UCSD-AML1 (cell line): ENCODE data around the gene EFHC1.

ENCODE experiments used
- DNase-seq: peaks from one replicate; lab custom pipeline; 2025; ENCODE audit not compliant: unreplicated experiment; lab: John Stamatoyannopoulos, UW

The EFHC1 gene

DNA sequence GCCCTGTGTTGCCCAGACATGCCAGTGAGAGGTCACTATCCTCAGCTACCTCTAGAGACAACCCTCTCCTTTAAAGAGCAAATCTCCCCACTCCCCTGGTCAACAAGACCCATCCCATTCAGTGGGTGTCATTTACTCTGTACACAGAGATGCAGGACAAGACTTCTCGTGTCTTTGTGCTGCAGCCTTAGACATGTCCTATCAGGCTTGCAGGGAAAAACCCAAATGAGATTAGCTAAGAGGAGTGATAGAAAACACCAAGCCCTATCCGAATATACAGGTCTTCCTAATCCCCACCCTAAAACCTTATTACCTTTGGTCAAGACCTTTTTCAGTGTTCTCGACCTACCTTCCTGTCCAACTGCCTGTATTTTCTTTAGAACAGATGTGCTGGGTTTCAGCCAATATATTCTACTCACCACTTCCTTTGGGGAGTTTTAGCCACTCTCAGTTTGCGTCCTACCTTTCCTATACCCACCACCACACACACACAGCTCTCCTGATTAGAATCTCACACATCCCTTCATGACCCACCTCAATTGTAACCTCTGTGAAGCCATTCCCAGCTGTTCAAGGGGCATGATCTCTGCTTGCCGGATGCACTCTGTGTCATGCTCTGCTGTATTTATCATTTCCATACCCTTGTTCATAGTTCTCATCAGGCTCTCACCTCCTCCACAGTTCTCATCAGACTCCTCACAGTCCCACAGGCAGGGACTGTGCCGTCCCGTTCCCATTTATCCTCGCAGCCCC lies 117.0 kb downstream of the EFHC1 start:
- DNase-seq = no peak

DNA sequence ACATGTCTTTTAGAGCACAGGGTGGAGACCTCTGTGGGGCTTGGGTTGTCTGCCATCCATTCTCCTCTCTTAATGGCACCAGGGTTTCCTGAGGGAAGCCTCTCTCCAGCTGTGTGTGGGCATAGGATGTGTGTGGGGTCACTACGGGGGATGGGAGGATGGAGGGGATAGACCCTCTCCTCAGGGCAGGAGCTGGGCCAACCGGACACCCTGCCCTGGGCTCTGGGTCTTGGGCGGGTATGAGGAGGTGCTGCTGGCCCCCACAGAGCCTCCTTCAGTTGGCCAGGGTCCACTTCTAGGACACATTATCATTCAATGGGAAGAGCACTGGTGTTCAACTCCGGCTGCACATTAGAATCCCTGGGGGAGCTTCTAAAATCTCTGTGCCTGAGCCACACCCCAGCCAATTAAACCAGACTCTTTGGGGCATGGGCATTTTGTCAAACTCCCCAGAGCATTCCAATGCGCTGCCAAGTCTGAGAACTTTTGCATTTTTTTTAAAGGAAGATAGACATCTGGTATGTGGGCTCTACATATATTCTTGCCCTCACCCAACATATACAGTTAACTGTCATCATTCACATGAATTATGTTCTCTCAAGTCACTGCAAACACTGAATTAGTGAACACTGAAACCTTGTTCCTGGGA lies 118.2 kb downstream of the EFHC1 start:
- no peak for DNase-seq

DNA sequence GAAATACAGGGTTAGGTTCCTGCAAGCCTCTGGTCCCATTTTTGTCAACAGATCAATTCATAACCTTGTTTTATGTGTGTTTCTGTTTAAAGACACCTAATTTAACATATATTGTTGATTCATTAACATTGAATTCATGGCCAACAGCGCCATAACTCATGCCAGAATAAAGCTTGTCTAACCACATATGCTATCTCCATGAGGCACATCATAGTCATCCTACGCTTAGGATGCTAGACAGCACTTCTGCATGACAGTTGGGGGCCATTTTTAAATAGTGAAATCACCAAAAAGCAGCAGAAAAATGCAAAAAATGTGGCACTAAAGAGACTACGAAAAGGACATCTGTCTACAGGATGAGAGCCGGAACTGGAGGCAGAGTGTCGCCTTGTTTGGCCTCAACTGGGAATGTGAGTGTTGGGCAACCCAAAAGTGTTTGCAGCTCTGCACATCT lies 118.8 kb downstream of the EFHC1 start:
- no peak for DNase-seq

DNA sequence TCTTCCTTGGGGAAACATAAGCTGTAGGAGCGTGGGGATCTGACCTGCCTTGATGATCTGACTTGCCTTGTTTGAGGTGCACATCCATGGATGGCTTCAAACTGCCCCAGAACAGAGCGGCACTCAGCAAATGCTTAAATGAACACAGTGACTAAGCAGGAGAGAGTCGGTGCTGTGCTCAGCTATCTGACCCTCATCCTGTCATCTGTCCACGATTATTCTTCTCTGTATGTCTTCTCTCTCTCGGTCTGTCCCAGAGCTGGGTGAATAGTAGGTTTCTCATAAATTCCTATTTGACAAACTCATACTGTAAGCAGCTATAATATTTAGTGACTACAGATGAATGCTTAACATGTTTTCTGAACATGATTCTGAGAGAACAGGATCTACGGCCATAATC lies 119.5 kb downstream of the EFHC1 start:
- no peak for DNase-seq

DNA sequence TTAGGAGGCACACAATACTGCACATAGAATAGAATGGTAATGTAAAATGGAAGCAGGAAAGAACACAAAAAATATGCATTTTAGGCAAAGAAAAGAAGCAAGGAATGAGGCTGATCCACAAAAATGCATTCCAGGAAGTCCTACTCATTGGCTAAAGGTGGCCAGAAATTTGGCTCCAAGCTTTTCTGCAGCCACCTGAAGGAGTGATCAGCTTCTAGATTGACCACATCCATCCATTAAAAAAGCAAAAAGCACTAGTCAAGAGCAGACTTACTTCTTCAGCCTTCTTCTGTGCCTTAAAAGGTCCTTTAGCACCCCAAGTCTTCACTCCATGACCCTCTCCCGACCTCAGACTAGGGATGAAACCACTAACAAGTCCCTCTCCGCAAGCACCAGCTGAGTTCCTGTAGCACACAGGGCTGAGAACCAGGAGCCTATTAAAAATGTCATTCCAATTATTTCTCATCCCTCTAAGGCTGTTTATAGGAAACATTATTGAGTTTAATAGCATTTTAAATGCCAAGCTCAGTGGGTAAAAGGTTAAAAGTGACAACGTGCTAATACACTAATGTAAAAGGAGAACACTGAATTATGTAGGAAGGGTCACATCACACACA lies 120.3 kb downstream of the EFHC1 start:
- DNase-seq = no peak

DNA sequence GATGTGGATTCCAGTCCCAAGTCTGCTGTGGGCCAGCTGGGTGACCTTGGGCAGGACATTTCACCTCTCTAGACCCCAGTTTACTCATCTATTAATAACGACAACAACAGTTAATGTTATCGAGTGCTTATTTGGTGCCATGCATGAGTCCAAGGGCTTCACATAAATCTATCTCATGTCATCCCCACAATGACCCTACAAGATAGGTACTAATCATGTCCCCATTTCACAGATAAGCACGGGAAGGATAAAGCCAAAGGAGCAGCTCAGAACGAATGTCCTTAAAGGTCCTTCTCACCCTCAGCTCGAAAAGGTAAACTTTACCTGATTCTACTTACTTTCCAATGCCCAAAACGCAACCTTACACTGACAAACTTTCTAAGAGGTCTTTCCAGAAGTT lies 121.0 kb downstream of the EFHC1 start:
- DNase-seq = no peak

DNA sequence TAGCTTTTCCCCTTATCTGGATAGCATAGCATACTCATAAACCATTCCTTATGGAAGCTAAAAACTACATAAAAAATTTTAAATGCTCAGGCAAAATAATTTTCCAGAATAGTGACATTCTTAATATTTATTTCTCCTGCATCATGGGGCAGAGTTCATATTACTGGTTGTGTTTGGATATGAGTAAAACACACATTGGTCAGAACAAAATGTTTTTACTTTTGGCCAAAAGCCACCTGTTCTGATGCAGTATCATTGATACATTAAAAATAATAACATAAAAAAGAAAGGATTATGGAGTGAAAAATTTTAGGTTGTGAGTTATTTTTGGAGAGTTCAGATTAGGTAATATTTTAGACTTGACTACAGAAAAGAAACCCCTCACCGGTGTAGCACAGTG lies 123.1 kb downstream of the EFHC1 start:
- no peak for DNase-seq

DNA sequence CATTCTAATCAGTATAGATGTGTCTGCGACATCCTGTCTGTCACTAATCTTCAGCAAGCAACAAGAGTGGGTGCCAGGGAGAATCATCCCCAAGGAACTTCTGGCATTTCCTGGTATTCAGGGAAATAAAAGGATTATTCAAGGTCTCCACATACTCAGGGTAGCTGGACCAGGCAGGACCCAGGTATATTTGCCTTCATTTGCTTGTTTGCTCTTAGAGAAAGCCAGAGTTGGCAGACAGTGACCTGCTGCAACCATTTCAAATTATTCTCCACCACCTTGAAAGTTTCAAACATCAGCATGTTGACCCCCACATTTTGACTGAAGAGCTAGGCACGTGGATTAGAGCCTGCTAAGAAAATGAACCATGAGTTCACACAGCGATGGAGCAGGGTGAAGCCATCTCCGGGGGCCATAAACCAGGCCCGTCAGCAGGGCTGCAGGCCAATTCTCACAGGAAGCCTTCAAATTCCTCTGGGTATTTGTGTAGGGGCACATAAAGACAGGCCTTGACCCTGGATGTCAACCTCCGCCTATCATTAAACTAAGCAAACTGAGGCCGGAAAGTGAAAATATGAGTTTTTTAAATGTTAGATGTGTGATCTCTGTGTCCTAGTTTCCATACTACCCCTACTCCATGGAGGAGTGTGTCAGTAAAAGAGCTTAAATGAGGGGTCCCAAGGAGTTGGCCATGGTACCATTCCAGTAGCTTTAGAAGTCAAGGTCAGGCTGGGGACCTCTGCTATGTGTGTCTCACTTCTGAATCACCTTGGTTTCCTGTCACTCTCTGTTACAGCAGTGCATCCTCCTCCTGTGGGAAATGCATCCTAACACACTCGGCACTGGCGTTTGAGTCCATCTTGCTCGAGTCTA lies 123.8 kb downstream of the EFHC1 start:
- DNase-seq = no peak

DNA sequence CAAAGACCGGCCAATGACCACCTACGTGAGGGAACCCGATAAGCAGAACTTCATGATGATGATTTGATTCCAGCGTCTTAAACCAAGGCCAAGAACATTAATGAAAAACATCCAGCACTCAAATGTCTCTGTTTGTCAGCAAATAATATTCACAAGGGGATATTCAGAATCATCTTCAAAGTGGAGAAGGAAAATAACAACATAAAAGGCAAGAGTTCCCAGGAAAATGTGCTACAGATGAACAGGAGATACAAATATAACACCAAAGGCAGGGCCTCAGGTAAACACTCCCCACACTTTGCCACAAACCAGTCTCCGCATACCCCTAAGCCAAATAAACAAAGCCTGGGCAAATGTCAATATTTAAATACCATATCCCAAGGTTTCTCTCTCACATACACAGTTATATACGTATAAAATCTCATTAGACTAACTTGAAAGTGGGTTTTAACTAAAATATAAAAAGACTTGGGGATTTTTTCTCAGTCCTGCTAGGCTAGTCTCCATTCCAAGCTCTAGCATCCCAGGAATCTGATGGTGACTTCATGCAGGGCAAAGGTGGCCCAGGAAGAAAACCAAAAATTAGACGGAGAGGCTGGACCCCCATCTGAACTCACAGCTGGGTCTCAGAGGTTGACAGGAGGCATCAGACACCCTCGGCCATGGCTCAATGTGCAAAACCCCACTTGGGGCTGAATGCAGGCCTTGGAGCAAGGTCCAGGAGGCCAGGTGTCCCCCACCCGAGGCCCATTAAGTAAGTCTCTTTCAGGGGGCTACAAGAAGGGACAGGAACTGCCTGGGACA lies 124.7 kb downstream of the EFHC1 start:
- no peak for DNase-seq

DNA sequence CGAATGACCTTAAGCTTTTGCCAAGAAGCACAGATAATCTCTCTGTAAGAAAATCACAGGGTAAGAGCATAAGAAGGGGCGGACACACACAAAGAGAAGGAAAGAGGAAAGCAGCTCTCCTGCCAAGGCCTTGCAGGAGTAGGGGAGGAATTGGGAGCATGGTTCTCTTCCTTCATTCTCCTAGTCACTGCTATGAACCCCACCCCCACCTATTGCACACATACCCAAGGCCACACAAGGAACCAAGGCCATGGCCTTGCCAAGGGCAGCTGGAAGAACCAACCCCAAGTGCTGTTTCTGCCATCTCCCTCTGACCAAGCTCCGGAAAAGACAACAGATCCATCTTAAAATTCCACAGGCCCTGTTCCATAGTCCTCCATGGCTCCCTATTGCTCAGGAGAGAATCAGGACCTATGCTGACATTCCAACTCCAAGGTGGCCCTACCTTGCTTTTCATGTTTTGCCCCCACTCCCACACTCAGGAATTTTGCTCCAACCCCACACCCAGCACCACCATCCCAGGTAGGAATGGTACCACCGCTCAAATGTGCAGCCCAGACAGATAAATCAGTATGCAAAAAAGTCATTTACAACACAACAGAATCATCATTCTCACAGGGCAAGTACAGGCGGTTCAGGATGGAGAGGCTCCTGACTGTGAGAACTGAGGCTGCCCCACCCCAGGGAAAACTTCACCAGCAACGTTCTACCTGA lies 125.4 kb downstream of the EFHC1 start:
- DNase-seq = no peak

DNA sequence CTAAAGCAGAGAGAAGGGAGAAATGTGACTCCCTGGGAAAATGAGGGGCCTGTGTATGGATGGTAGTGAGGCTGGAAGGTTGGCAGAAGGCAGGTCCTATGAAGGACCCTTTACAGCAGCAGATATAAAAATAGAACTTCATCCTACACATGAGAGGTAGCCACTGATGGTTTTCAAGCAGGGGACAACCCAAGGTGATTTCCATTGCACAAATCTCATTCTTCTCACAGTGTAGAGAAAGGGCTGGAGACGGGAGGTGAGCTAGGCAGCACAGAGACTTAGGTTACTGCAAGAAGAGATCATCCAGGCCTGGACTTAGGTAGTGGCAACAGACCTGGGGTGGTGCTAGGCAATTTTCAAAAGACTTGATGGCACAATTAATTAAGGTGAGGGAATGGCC lies 126.0 kb downstream of the EFHC1 start:
- no peak for DNase-seq

DNA sequence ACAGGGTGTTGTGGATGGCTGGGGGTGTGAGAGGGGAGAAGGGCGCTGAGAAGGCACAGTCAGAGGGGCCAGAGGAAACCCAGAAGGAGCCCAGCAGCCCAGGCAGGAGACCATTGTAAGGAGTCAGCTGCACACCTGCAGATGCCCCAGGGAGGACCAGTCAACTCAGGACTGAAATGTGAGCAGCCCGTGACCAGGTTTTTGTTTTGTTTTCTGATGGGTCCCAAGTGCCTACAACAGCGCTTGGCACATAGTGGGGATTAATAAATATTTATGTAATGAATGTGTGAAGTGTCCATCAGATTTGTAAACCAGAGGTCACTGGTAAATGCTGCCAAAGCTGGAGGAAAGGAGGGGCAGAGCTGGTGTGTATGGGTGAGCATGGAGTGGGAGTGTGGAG lies 126.5 kb downstream of the EFHC1 start:
- DNase-seq = no peak

DNA sequence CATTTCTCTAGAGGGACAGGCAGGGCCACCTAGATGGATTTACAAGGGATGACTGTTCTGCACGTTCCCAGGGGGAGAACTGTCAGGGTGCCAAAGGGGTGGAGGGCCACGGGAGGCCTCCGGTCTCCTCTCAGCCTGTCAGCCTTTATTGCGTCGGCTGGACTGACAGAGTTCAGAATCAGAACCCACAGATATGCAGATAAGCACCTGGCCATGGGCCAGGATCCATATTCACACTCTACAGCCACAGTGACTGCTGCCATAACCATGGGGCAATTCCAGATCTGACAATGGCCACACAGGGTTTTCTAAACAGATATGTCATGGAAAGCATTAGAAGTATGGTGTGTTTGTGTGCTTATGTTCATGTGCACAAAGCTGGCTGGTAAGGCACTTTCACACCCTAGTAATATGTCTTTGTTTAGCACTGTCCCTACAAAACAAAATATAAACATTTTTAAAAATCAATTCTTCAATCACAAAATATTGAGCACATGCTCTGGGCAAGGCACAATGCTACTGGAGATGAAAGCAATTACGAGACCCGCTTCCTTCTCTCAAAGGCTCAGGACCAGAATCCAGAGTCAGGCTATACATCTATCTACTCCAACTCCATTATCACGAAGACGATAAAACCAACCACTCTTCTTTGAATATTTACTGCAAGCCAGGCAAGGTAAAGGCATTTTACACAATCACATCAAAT lies 127.7 kb downstream of the EFHC1 start:
- no peak for DNase-seq

DNA sequence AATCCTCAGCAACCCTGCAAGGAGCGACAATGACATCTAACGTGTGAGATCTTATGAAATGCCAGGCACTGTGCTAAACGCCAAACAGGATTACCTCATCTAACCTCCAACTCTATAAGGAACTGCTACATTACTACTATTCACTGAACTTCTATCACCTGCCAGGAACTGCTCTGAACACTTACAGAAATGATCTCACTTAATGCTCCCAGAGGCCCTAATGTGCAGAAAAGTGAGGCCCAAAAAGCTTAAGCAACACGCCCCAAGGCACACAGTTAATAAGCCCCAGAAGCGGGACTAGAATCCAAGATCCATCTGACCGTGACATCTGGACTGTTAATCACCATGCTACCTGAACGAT lies 128.2 kb downstream of the EFHC1 start:
- no peak for DNase-seq

DNA sequence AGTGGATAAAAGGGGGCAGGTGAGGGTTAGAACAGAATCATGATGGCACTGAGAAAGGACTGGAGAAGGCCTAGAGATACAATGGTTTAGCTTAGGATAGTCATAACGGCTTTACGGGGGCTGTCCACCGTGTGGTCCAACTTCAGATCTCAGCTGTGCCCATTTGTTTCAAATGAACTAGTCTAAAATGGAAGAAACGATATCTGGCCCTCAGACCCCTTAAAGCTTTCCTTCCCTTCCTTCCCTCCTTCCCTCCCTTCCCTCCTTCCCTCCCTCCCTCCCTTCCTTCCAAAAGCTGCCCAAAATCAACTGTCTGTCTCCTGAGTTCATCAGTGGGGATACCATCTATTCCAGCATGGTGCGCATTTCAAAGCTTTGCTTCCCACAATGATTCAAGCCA lies 128.9 kb downstream of the EFHC1 start:
- no peak for DNase-seq

DNA sequence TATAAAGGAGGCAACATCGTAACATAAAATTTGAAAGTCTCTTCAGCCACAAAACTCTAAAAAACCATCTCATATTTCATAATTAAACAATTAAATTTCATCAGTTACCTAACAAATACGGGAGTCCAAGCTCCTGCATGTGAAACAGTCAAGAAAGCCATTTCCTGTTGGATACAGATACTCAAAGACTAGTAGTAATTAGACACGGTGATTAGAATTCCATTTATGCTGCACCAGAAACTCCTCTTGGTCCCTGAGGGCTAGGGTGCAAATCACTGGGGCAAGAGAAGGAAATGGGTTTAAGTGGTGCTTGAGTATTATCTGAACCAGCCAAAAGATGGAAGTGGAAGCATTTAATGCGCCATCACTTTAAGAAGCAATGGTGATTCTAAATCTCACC lies 129.3 kb downstream of the EFHC1 start:
- DNase-seq = no peak

DNA sequence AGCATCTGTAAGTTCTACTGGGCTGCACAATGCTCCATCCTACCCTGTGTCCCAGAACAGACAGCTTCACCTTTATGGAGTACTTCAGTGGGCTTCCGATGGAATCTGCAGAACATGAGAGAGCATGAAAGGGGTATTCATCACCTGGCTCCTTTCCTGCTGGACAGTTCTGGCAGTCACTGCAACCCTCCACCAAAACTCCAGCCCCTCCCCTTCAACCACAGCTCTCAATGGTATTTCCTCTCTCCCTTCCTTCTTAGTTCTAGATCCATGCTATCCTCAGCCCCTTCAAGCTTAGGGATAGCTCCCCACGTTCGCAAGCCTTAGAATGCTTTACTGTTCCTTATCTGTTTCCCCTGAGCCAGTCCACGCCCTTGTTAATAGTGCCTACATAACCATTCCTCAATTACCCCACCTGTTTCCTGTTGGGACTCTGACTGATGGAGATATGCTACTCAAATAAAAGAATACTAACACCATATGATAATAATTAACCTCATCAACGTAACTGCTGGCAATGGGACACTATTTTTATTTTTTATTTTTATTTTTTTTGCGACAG lies 130.0 kb downstream of the EFHC1 start:
- DNase-seq = no peak

DNA sequence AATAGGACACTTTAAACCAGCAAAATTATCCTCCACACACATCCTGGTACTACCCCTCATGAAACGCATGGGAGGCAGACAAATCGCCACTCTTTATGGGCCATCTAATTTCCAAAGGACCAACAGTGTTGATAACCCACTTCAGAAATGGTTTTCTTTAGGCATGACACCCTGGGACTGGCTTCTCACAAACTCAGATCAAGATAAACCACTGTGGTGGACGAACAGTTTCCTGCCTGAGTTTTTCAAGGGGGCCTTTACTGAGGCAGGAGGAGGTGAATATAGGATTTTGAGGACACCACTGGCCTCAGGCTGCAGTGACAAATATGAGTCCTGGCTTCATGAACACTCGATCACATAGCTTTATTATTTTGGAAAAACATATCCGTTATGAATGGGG lies 130.7 kb downstream of the EFHC1 start:
- no peak for DNase-seq
